H9 (cell line): Measurements from ENCODE around the gene SNX21. TPM values are rescaled to one million over a fixed set of nuclear protein-coding genes. Genes with fewer than 3 reads are reported as not detected.

Experiments used
- DNase-seq: peaks from one replicate; pipeline ENCODE4 v3.0.0-alpha.2; 2017
- H2AFZ ChIP-seq: one replicate; pipeline ENCODE4 v1.6.1; 2013; ENCODE audit warnings: mild to moderate bottlenecking, low read length, control low read depth, moderate library complexity
- H2AK5ac ChIP-seq: 2 replicates; pipeline ENCODE4 v1.6.1; 2013; ENCODE audit warnings: low read length, control low read depth, mixed read lengths; ENCODE audit not compliant: insufficient read length
- H2BK120ac ChIP-seq: one replicate; pipeline ENCODE4 v1.6.1; 2013; ENCODE audit warnings: low read depth, mild to moderate bottlenecking, low read length, control low read depth, inconsistent platforms; ENCODE audit not compliant: poor library complexity, severe bottlenecking
- H2BK12ac ChIP-seq: 2 replicates; pipeline ENCODE4 v1.6.1; 2013; ENCODE audit warnings: low read length, control low read depth, mixed read lengths, low read depth; ENCODE audit not compliant: insufficient read length
- H2BK15ac ChIP-seq: 2 replicates; pipeline ENCODE4 v1.6.1; 2013; ENCODE audit warnings: low read depth, low read length, control low read depth
- H2BK20ac ChIP-seq: one replicate; pipeline ENCODE4 v1.6.1; 2013; ENCODE audit warnings: low read depth, mild to moderate bottlenecking, low read length, control low read depth, inconsistent platforms; ENCODE audit not compliant: poor library complexity, severe bottlenecking
- H2BK5ac ChIP-seq: 2 replicates; pipeline ENCODE4 v1.6.1; 2013; ENCODE audit warnings: low read length, control low read depth, mixed read lengths; ENCODE audit not compliant: insufficient read length
- H3K14ac ChIP-seq: 2 replicates; pipeline ENCODE4 v1.6.1; 2013; ENCODE audit warnings: low read length, control low read depth; ENCODE audit not compliant: insufficient read depth
- H3K18ac ChIP-seq: 2 replicates; pipeline ENCODE4 v1.6.1; 2013; ENCODE audit warnings: low read depth, mild to moderate bottlenecking, mixed read lengths, low read length, control low read depth; ENCODE audit not compliant: insufficient read length
- H3K23ac ChIP-seq: 2 replicates; pipeline ENCODE4 v1.6.1; 2013; ENCODE audit warnings: low read length, control low read depth, mixed read lengths, low read depth; ENCODE audit not compliant: insufficient read length
- H3K23me2 ChIP-seq: 2 replicates; pipeline ENCODE4 v1.6.1; 2013; ENCODE audit warnings: low read depth, mild to moderate bottlenecking, mixed read lengths, low read length, control low read depth; ENCODE audit not compliant: insufficient read length, poor library complexity, severe bottlenecking
- H3K27ac ChIP-seq: 2 replicates; pipeline ENCODE4 v1.5.1; 2013; ENCODE audit warnings: low read length, control low read depth, mixed read lengths, low read depth; ENCODE audit not compliant: insufficient read length
- H3K27me3 ChIP-seq: 2 replicates; pipeline ENCODE4 v1.6.1; 2013; ENCODE audit warnings: low read length, control low read depth, inconsistent platforms; ENCODE audit not compliant: insufficient read depth
- H3K4ac ChIP-seq: 2 replicates; pipeline ENCODE4 v1.6.1; 2013; ENCODE audit warnings: low read depth, mild to moderate bottlenecking, control low read depth, inconsistent platforms, low read length, moderate library complexity
- H3K4me1 ChIP-seq: 2 replicates; pipeline ENCODE4 v1.6.1; 2013; ENCODE audit warnings: low read length, control low read depth, inconsistent platforms; ENCODE audit not compliant: insufficient read depth
- H3K4me2 ChIP-seq: 2 replicates; pipeline ENCODE4 v1.6.1; 2013; ENCODE audit warnings: low read length, control low read depth, mixed read lengths; ENCODE audit not compliant: insufficient read length, insufficient read depth
- H3K56ac ChIP-seq: 2 replicates; pipeline ENCODE4 v1.6.1; 2013; ENCODE audit warnings: low read depth, mild to moderate bottlenecking, mixed read lengths, low read length, control low read depth; ENCODE audit not compliant: insufficient read length
- H3K79me1 ChIP-seq: 2 replicates; pipeline ENCODE4 v1.6.1; 2013; ENCODE audit warnings: low read depth, mild to moderate bottlenecking, moderate library complexity, low read length, control low read depth, inconsistent platforms; ENCODE audit not compliant: insufficient read depth, poor library complexity, severe bottlenecking
- H3K79me2 ChIP-seq: 2 replicates; pipeline ENCODE4 v1.6.1; 2013; ENCODE audit warnings: low read length, control low read depth, inconsistent platforms; ENCODE audit not compliant: insufficient read depth
- H3K9ac ChIP-seq: 2 replicates; pipeline ENCODE4 v1.6.1; 2013; ENCODE audit warnings: low read length, control low read depth, mixed read lengths; ENCODE audit not compliant: insufficient read length; ENCODE audit errors: extremely low read depth
- H3K9me3 ChIP-seq: one replicate; pipeline ENCODE4 v1.6.1; 2013; ENCODE audit warnings: low read depth, low read length, inconsistent platforms; ENCODE audit not compliant: control insufficient read depth
- H3T11ph ChIP-seq: one replicate; pipeline ENCODE4 v1.6.1; 2013; ENCODE audit warnings: mild to moderate bottlenecking, low read length, control low read depth, inconsistent platforms
- H4K20me1 ChIP-seq: one replicate; pipeline ENCODE4 v1.6.1; 2013; ENCODE audit not compliant: control insufficient read depth, insufficient read length, insufficient read depth
- H4K5ac ChIP-seq: 2 replicates; pipeline ENCODE4 v1.6.1; 2013; ENCODE audit warnings: low read depth, mild to moderate bottlenecking, mixed read lengths, low read length, control low read depth; ENCODE audit not compliant: insufficient read length
- H4K8ac ChIP-seq: replicated peaks from 2 replicates; pipeline ENCODE4 v1.6.1; 2013; ENCODE audit warnings: low read length, control low read depth, mixed read lengths, low read depth; ENCODE audit not compliant: insufficient read length
- H4K91ac ChIP-seq: 2 replicates; pipeline ENCODE4 v1.6.1; 2013; ENCODE audit warnings: low read depth, mild to moderate bottlenecking, moderate library complexity, mixed read lengths, low read length, control low read depth; ENCODE audit not compliant: insufficient read length
- H3K27ac Mint-ChIP-seq, 3 experiments: 2 replicates in 2 of 3; 3 replicates in 1 of 3; pipeline ENCODE4 v1.8.0; 2020 to 2021; ENCODE audit warnings: mixed read lengths in 3 of 3, mild to moderate bottlenecking in 1 of 3, moderate library complexity in 1 of 3
- H3K27me3 Mint-ChIP-seq: 2 replicates; pipeline ENCODE4 v1.8.0; 2021; ENCODE audit warnings: low read depth, mild to moderate bottlenecking, moderate library complexity, mixed read lengths
- H3K36me3 Mint-ChIP-seq, 3 experiments: 2 replicates in 2 of 3; 3 replicates in 1 of 3; pipeline ENCODE4 v1.8.0; 2020 to 2021; ENCODE audit warnings: low read depth in 3 of 3, mixed read lengths in 3 of 3; ENCODE audit not compliant: insufficient read depth in 1 of 3
- H3K4me1 Mint-ChIP-seq, 2 experiments: 2 replicates each; pipeline ENCODE4 v1.8.0; 2020; ENCODE audit warnings: mixed read lengths in 2 of 2
- H3K4me3 Mint-ChIP-seq, 2 experiments: 2 replicates in 1 of 2; 3 replicates in 1 of 2; pipeline ENCODE4 v1.8.0; 2020 to 2021; ENCODE audit warnings: mild to moderate bottlenecking in 2 of 2, mixed read lengths in 2 of 2, moderate library complexity in 1 of 2
- H3K9me3 Mint-ChIP-seq, 2 experiments: 2 replicates in 1 of 2; 3 replicates in 1 of 2; pipeline ENCODE4 v1.8.0; 2020; ENCODE audit warnings: mild to moderate bottlenecking in 2 of 2, mixed read lengths in 2 of 2, moderate library complexity in 1 of 2
- WGBS: extraction: QIAGEN DNeasy Blood & Tissue Kit; methylation state at CpG from one replicate; pipeline ENCODE4 v1.1.7; 2013; ENCODE audit warnings: missing lambda C conversion rate, low lambda C conversion rate, mixed read lengths; ENCODE audit not compliant: insufficient read length; ENCODE audit errors: extremely low coverage; 5-methylcytosine and 5-hydroxymethylcytosine counted together
- total RNA-seq: library from RNA; stranded (reverse); gene quantifications from 2 replicates; pipeline ENCODE4 v1.2.1, GENCODE V29; 2021
- TF ChIP-seq, protein P1 (sequence below): fragments of 200-600 bp; sonication (generic); conservative IDR thresholded peaks from 3 replicates; pipeline ENCODE4 v1.8.0; 2021; ENCODE audit warnings: antibody characterized with exemption, mild to moderate bottlenecking

The SNX21 gene
- total RNA-seq, 1 experiment from 2014 or later: 20.5 TPM

GRCh38 chr20:45836841-45837240, 3.2 kb downstream of the SNX21 start:
- no peaks in the 10 kb centered on the region for H3K79me2 ChIP-seq
- Mint-ChIP-seq H3K27me3 (no peaks in the 10 kb centered on the region), H3K9me3 (no peaks in the 10 kb centered on the region), H3K4me1 (peaks cover 22 to 23% of the 10 kb centered on the region in 2 experiments), H3K27ac (no peak overlapping the region), H3K4me3 (no peak overlapping the region), H3K36me3 (peaks cover 2 to 37% (median 33%) of the 10 kb centered on the region in 3 experiments; a peak in 6 of 7 replicates)
- no peak overlapping the region for H2AFZ ChIP-seq
- H2BK120ac ChIP-seq: no peak overlapping the region
- H3T11ph ChIP-seq: no peak overlapping the region
- no peak overlapping the region for H3K4ac ChIP-seq
- no peak overlapping the region for H4K91ac ChIP-seq
- H2BK12ac ChIP-seq: no peak overlapping the region
- H3K79me1 ChIP-seq: peaks cover 5% of the 10 kb centered on the region
- WGBS: no CpG with 5 or more reads among the region's 1 CpG
- no peak overlapping the region for H2AK5ac ChIP-seq
- no peak overlapping the region for H3K18ac ChIP-seq
- no peak overlapping the region for H4K5ac ChIP-seq
- H3K56ac ChIP-seq: no peak overlapping the region
- H3K9me3 ChIP-seq: no peaks in the 10 kb centered on the region
- H3K23ac ChIP-seq: no peak overlapping the region
- no peaks in the 10 kb centered on the region for H3K27me3 ChIP-seq
- no peak overlapping the region for H3K27ac ChIP-seq
- no peak overlapping the region for H4K8ac ChIP-seq
- TF ChIP-seq, protein P1, sequence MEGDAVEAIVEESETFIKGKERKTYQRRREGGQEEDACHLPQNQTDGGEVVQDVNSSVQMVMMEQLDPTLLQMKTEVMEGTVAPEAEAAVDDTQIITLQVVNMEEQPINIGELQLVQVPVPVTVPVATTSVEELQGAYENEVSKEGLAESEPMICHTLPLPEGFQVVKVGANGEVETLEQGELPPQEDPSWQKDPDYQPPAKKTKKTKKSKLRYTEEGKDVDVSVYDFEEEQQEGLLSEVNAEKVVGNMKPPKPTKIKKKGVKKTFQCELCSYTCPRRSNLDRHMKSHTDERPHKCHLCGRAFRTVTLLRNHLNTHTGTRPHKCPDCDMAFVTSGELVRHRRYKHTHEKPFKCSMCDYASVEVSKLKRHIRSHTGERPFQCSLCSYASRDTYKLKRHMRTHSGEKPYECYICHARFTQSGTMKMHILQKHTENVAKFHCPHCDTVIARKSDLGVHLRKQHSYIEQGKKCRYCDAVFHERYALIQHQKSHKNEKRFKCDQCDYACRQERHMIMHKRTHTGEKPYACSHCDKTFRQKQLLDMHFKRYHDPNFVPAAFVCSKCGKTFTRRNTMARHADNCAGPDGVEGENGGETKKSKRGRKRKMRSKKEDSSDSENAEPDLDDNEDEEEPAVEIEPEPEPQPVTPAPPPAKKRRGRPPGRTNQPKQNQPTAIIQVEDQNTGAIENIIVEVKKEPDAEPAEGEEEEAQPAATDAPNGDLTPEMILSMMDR: no peak
- peaks cover 12% of the 10 kb centered on the region for H3K23me2 ChIP-seq
- H2BK20ac ChIP-seq: no peak overlapping the region
- no peak overlapping the region for H3K14ac ChIP-seq
- H4K20me1 ChIP-seq: no peaks in the 10 kb centered on the region
- H2BK15ac ChIP-seq: no peak overlapping the region
- peaks cover 4% of the 10 kb centered on the region; the same call in 1 of the 2 replicates for H3K4me1 ChIP-seq
- no peak for DNase-seq
- H3K4me2 ChIP-seq: no peak overlapping the region
- no peak overlapping the region for H2BK5ac ChIP-seq
- H3K9ac ChIP-seq: no peak overlapping the region
